H9 (cell line): ENCODE results near the gene SLC23A3. TPM values are rescaled to one million over a fixed set of nuclear protein-coding genes. Genes with fewer than 3 reads are reported as not detected.

Experiments
- DNase-seq: peaks from one replicate; pipeline ENCODE4 v3.0.0-alpha.2; 2017
- H2AFZ ChIP-seq: one replicate; pipeline ENCODE4 v1.6.1; 2013; ENCODE audit warnings: mild to moderate bottlenecking, low read length, control low read depth, moderate library complexity
- H2AK5ac ChIP-seq: 2 replicates; pipeline ENCODE4 v1.6.1; 2013; ENCODE audit warnings: low read length, control low read depth, mixed read lengths; ENCODE audit not compliant: insufficient read length
- H2BK120ac ChIP-seq: one replicate; pipeline ENCODE4 v1.6.1; 2013; ENCODE audit warnings: low read depth, mild to moderate bottlenecking, low read length, control low read depth, inconsistent platforms; ENCODE audit not compliant: poor library complexity, severe bottlenecking
- H2BK12ac ChIP-seq: 2 replicates; pipeline ENCODE4 v1.6.1; 2013; ENCODE audit warnings: low read length, control low read depth, mixed read lengths, low read depth; ENCODE audit not compliant: insufficient read length
- H2BK15ac ChIP-seq: 2 replicates; pipeline ENCODE4 v1.6.1; 2013; ENCODE audit warnings: low read depth, low read length, control low read depth
- H2BK20ac ChIP-seq: one replicate; pipeline ENCODE4 v1.6.1; 2013; ENCODE audit warnings: low read depth, mild to moderate bottlenecking, low read length, control low read depth, inconsistent platforms; ENCODE audit not compliant: poor library complexity, severe bottlenecking
- H2BK5ac ChIP-seq: 2 replicates; pipeline ENCODE4 v1.6.1; 2013; ENCODE audit warnings: low read length, control low read depth, mixed read lengths; ENCODE audit not compliant: insufficient read length
- H3K14ac ChIP-seq: 2 replicates; pipeline ENCODE4 v1.6.1; 2013; ENCODE audit warnings: low read length, control low read depth; ENCODE audit not compliant: insufficient read depth
- H3K18ac ChIP-seq: 2 replicates; pipeline ENCODE4 v1.6.1; 2013; ENCODE audit warnings: low read depth, mild to moderate bottlenecking, mixed read lengths, low read length, control low read depth; ENCODE audit not compliant: insufficient read length
- H3K23ac ChIP-seq: 2 replicates; pipeline ENCODE4 v1.6.1; 2013; ENCODE audit warnings: low read length, control low read depth, mixed read lengths, low read depth; ENCODE audit not compliant: insufficient read length
- H3K23me2 ChIP-seq: 2 replicates; pipeline ENCODE4 v1.6.1; 2013; ENCODE audit warnings: low read depth, mild to moderate bottlenecking, mixed read lengths, low read length, control low read depth; ENCODE audit not compliant: insufficient read length, poor library complexity, severe bottlenecking
- H3K27ac ChIP-seq: 2 replicates; pipeline ENCODE4 v1.5.1; 2013; ENCODE audit warnings: low read length, control low read depth, mixed read lengths, low read depth; ENCODE audit not compliant: insufficient read length
- H3K27me3 ChIP-seq: 2 replicates; pipeline ENCODE4 v1.6.1; 2013; ENCODE audit warnings: low read length, control low read depth, inconsistent platforms; ENCODE audit not compliant: insufficient read depth
- H3K4ac ChIP-seq: 2 replicates; pipeline ENCODE4 v1.6.1; 2013; ENCODE audit warnings: low read depth, mild to moderate bottlenecking, control low read depth, inconsistent platforms, low read length, moderate library complexity
- H3K4me1 ChIP-seq: 2 replicates; pipeline ENCODE4 v1.6.1; 2013; ENCODE audit warnings: low read length, control low read depth, inconsistent platforms; ENCODE audit not compliant: insufficient read depth
- H3K4me2 ChIP-seq: 2 replicates; pipeline ENCODE4 v1.6.1; 2013; ENCODE audit warnings: low read length, control low read depth, mixed read lengths; ENCODE audit not compliant: insufficient read length, insufficient read depth
- H3K56ac ChIP-seq: 2 replicates; pipeline ENCODE4 v1.6.1; 2013; ENCODE audit warnings: low read depth, mild to moderate bottlenecking, mixed read lengths, low read length, control low read depth; ENCODE audit not compliant: insufficient read length
- H3K79me1 ChIP-seq: 2 replicates; pipeline ENCODE4 v1.6.1; 2013; ENCODE audit warnings: low read depth, mild to moderate bottlenecking, moderate library complexity, low read length, control low read depth, inconsistent platforms; ENCODE audit not compliant: insufficient read depth, poor library complexity, severe bottlenecking
- H3K79me2 ChIP-seq: 2 replicates; pipeline ENCODE4 v1.6.1; 2013; ENCODE audit warnings: low read length, control low read depth, inconsistent platforms; ENCODE audit not compliant: insufficient read depth
- H3K9ac ChIP-seq: 2 replicates; pipeline ENCODE4 v1.6.1; 2013; ENCODE audit warnings: low read length, control low read depth, mixed read lengths; ENCODE audit not compliant: insufficient read length; ENCODE audit errors: extremely low read depth
- H3K9me3 ChIP-seq: one replicate; pipeline ENCODE4 v1.6.1; 2013; ENCODE audit warnings: low read depth, low read length, inconsistent platforms; ENCODE audit not compliant: control insufficient read depth
- H3T11ph ChIP-seq: one replicate; pipeline ENCODE4 v1.6.1; 2013; ENCODE audit warnings: mild to moderate bottlenecking, low read length, control low read depth, inconsistent platforms
- H4K20me1 ChIP-seq: one replicate; pipeline ENCODE4 v1.6.1; 2013; ENCODE audit not compliant: control insufficient read depth, insufficient read length, insufficient read depth
- H4K5ac ChIP-seq: 2 replicates; pipeline ENCODE4 v1.6.1; 2013; ENCODE audit warnings: low read depth, mild to moderate bottlenecking, mixed read lengths, low read length, control low read depth; ENCODE audit not compliant: insufficient read length
- H4K8ac ChIP-seq: replicated peaks from 2 replicates; pipeline ENCODE4 v1.6.1; 2013; ENCODE audit warnings: low read length, control low read depth, mixed read lengths, low read depth; ENCODE audit not compliant: insufficient read length
- H4K91ac ChIP-seq: 2 replicates; pipeline ENCODE4 v1.6.1; 2013; ENCODE audit warnings: low read depth, mild to moderate bottlenecking, moderate library complexity, mixed read lengths, low read length, control low read depth; ENCODE audit not compliant: insufficient read length
- H3K27ac Mint-ChIP-seq, 3 experiments: 2 replicates in 2 of 3; 3 replicates in 1 of 3; pipeline ENCODE4 v1.8.0; 2020 to 2021; ENCODE audit warnings: mixed read lengths in 3 of 3, mild to moderate bottlenecking in 1 of 3, moderate library complexity in 1 of 3
- H3K27me3 Mint-ChIP-seq: 2 replicates; pipeline ENCODE4 v1.8.0; 2021; ENCODE audit warnings: low read depth, mild to moderate bottlenecking, moderate library complexity, mixed read lengths
- H3K36me3 Mint-ChIP-seq, 3 experiments: 2 replicates in 2 of 3; 3 replicates in 1 of 3; pipeline ENCODE4 v1.8.0; 2020 to 2021; ENCODE audit warnings: low read depth in 3 of 3, mixed read lengths in 3 of 3; ENCODE audit not compliant: insufficient read depth in 1 of 3
- H3K4me1 Mint-ChIP-seq, 2 experiments: 2 replicates each; pipeline ENCODE4 v1.8.0; 2020; ENCODE audit warnings: mixed read lengths in 2 of 2
- H3K4me3 Mint-ChIP-seq, 2 experiments: 2 replicates in 1 of 2; 3 replicates in 1 of 2; pipeline ENCODE4 v1.8.0; 2020 to 2021; ENCODE audit warnings: mild to moderate bottlenecking in 2 of 2, mixed read lengths in 2 of 2, moderate library complexity in 1 of 2
- H3K9me3 Mint-ChIP-seq, 2 experiments: 2 replicates in 1 of 2; 3 replicates in 1 of 2; pipeline ENCODE4 v1.8.0; 2020; ENCODE audit warnings: mild to moderate bottlenecking in 2 of 2, mixed read lengths in 2 of 2, moderate library complexity in 1 of 2
- WGBS: extraction: QIAGEN DNeasy Blood & Tissue Kit; methylation state at CpG from one replicate; pipeline ENCODE4 v1.1.7; 2013; ENCODE audit warnings: missing lambda C conversion rate, low lambda C conversion rate, mixed read lengths; ENCODE audit not compliant: insufficient read length; ENCODE audit errors: extremely low coverage; 5-methylcytosine and 5-hydroxymethylcytosine counted together
- total RNA-seq: library from RNA; stranded (reverse); gene quantifications from 2 replicates; pipeline ENCODE4 v1.2.1, GENCODE V29; 2021
- TF ChIP-seq, protein P1 (sequence below): fragments of 200-600 bp; sonication (generic); conservative IDR thresholded peaks from 3 replicates; pipeline ENCODE4 v1.8.0; 2021; ENCODE audit warnings: antibody characterized with exemption, mild to moderate bottlenecking

Gene SLC23A3
- total RNA-seq, 1 experiment from 2014 or later = 1.2 TPM

DNA sequence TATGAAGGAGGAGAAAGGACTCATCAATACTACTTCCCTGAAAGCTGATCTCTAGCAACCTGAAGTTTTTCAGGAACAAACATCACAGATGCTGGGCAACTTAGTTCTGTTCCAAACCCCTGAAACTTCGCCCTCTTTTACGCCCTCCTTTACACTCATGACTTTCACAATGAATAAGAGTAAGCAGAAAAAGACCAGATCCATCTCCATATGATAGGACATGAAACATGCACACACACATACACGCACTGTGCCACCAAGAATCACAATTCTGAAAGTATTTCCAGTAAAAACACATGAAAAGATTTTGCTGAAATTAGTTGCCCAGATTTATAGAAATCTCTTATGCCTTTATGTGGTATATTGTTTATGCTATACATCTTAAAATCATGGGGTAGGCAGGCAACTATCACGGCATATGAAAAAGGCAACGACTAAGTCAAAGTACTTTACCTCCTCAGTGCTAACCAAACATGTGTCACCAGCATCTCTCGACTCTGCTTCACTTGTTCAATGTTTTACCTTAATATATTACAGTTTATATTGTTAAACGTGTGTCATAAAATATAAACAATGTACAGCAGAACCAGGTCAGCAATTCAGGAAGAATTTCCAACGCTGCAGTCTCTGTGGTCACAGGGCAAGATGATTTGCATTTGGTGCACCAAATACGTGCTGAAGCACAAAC lies 57.0 kb downstream of the SLC23A3 start:
- no peak overlapping the region for H4K8ac ChIP-seq
- WGBS = no CpG with 5 or more reads among the region's 9 CpGs
- TF ChIP-seq, protein P1, sequence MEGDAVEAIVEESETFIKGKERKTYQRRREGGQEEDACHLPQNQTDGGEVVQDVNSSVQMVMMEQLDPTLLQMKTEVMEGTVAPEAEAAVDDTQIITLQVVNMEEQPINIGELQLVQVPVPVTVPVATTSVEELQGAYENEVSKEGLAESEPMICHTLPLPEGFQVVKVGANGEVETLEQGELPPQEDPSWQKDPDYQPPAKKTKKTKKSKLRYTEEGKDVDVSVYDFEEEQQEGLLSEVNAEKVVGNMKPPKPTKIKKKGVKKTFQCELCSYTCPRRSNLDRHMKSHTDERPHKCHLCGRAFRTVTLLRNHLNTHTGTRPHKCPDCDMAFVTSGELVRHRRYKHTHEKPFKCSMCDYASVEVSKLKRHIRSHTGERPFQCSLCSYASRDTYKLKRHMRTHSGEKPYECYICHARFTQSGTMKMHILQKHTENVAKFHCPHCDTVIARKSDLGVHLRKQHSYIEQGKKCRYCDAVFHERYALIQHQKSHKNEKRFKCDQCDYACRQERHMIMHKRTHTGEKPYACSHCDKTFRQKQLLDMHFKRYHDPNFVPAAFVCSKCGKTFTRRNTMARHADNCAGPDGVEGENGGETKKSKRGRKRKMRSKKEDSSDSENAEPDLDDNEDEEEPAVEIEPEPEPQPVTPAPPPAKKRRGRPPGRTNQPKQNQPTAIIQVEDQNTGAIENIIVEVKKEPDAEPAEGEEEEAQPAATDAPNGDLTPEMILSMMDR = no peak

More for the DNA sequence above, 57.0 kb downstream of the SLC23A3 start:
- Histone ChIP-seq H3K27me3 (no peaks in the 10 kb centered on the region), H3K4me1 (no peaks in the 10 kb centered on the region), H3K18ac (no peak overlapping the region), H2AK5ac (no peak overlapping the region), H2BK12ac (no peak overlapping the region), H3K56ac (no peak overlapping the region), H4K91ac (no peak overlapping the region), H3K9me3 (no peaks in the 10 kb centered on the region), H3K27ac (no peak overlapping the region), H2BK15ac (no peak overlapping the region), H2BK5ac (no peak overlapping the region), H3K4me2 (no peak overlapping the region), H3K9ac (no peak overlapping the region), H3K23me2 (no peaks in the 10 kb centered on the region), H3K23ac (no peak overlapping the region), H3K14ac (no peak overlapping the region), H3K79me2 (no peaks in the 10 kb centered on the region), H2BK120ac (no peak overlapping the region), H3T11ph (no peak overlapping the region), H2AFZ (no peak overlapping the region), H3K79me1 (no peaks in the 10 kb centered on the region), H4K20me1 (no peaks in the 10 kb centered on the region), H3K4ac (no peak overlapping the region), H4K5ac (no peak overlapping the region), H2BK20ac (no peak overlapping the region)
- Mint-ChIP-seq H3K4me3 (no peak overlapping the region), H3K9me3 (no peaks in the 10 kb centered on the region), H3K27ac (no peak overlapping the region), H3K36me3 (no peaks in the 10 kb centered on the region), H3K27me3 (no peaks in the 10 kb centered on the region), H3K4me1 (peaks cover 9 to 13% of the 10 kb centered on the region in 2 experiments)
- DNase-seq = no peak
